GM21723 (cell line): Measurements from ENCODE around the gene TDRD10.

Experiments used
- ATAC-seq: cut with Tn5 transposase; IDR thresholded peaks from one replicate; pipeline ENCODE4 v1.9.1; 2021; ENCODE audit warnings: mild to moderate bottlenecking, moderate library complexity; ENCODE audit not compliant: unreplicated experiment

TDRD10 gene

DNA sequence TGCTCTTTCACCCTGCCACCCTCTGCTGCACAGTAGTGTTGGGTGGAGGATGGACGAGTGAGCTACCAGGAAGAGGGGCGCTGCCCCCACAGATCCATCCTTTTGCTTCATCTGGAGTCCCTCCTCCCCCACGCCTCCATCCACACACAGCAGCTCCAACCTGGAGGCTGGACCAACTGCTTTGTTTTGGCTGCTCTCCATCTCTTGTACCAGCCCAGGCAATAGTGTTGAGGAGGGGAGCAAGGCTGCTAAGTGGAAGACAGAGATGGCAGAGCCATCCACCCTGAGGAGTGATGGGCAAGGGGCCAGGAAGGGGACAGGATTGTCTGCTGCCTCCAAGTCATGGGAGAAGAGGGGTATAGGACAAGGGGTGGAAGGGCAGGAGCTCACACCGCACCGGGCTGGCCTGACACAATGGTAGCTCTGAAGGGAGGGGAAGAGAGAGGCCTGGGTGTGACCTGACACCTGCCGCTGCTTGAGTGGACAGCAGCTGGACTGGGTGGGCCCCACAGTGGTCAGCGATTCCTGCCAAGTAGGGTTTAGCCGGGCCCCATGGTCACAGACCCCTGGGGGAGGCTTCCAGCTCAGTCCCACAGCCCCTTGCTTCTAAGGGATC lies 74.0 kb downstream of the TDRD10 start:
- ATAC-seq: no peak

DNA sequence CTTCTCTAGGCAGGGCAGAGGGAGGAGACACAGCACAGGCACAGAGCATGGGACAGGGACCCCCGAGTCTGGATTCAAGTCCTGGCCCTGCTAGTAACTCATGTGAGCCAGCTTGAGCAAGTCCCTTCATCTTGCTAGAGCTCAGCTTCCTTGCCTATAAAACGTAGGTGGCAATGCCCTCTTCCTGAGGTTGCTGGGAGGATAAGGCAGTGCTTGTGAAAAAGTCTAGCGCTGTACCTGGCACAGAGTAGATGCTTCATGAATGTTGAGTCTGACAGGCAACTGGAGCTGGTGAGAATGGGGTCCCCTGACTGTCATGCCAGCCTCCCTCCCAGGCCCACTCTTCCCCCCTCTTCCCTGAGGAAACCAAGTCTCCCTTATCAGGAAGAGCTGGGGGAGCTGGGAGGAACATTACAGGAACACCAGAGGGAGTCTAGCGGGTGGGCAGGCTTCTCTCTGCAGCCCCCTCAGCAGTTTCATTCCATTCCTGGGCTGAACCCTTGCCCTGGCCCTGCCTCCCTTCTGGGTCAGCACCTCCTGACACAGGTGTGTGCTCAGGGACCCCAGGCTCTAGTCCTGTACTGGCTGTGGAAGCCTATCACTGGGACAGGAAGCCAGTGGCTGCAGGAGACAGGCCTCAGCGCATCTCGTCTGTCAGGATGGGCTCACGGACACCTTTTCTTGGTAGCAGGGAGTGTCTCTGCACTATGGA lies 75.5 kb downstream of the TDRD10 start:
- ATAC-seq: no peak

DNA sequence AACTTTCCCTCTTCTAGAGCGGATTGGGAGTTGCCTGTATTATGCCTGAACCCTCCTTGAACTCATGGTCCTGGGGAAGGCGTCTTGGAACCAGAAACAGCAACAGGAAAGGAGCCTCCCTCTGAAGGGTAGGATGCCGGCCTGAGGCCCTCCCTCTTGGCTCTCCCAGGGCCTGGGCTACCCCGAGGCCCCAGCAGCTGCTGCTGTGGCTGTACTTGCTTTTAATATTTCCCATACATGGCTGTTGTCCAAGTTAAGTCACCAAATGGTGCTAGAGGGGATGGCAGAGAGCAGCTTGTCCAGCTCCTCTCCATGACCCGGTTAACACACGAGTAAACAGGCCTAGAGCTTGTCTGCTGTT lies 76.0 kb downstream of the TDRD10 start:
- no peak for ATAC-seq

DNA sequence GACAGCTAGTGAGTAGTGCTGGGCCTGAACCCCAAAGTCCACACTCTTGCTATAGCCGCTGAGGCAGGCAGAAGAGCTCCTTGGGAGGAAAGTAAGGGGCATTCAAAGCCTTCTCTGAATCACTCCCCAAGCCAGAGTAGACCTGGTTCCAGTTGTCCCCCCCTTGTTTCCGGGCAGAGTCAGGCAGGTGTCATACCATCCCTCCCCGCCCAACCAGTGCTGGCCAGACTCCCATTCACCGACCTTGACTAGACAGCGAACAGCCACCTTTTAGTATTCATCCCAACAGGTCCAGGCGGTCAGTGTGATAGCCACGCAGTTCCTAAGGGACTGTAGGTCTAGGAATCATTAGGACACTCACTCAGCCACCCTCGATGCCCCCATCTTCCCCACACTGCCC lies 77.4 kb downstream of the TDRD10 start:
- no peak for ATAC-seq

DNA sequence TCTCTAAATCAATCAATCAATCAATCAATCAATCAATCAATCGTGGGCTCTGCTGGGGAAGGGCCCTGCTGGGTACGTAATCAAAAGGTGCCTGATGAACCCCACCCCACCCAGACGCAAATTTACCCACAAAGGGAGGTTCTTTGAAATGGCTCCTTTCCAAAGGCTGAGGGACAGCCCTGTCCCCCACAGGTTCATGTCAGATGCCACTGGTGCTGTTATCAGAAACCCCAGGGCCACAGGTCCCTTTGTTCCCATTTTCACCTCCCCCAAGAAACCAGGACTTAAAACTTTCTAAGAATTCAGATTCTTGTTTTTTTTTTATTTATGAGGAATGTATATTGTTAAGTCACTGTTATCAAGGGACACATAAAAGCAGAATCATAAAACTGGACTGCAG lies 79.7 kb downstream of the TDRD10 start:
- no peak for ATAC-seq

DNA sequence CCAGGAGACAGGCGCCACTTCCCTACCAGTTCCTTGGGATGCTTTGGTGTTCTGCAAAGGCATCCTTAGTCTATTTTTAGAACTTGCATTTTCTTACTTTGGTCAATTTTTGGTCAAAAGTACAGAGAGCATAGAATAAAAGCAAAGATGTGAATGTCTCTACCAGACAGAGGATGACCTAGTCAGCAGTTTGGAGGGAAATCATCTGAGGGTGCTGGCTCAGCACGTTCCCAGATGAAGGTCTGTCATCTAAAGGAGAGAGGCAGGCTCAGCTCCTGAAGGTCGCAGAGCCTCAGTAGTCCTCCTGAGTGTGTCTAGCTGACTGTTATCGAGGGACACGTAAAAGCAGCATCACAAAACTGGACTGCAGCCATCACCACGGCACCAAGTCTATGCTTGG lies 80.9 kb downstream of the TDRD10 start:
- no peak for ATAC-seq

DNA sequence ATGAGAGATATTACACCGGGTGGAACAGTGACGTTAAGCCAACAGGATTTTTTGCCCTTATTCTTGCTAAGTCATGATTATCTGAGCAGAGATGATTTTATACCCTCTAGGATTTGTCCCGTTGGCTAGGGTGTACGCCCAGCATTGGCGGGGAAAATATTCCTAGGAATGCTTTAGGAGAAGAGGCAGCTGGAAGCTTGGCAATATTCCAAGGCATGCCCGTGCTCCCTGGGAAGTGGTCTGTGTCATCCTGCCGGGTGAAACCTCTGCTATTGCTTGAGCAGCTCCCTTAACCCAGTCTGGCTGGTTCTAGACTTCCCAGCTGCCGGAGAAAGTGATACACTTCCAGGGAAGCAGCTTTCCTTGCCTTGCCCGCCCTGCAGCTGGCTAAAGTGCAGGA lies 81.8 kb downstream of the TDRD10 start:
- no peak for ATAC-seq

DNA sequence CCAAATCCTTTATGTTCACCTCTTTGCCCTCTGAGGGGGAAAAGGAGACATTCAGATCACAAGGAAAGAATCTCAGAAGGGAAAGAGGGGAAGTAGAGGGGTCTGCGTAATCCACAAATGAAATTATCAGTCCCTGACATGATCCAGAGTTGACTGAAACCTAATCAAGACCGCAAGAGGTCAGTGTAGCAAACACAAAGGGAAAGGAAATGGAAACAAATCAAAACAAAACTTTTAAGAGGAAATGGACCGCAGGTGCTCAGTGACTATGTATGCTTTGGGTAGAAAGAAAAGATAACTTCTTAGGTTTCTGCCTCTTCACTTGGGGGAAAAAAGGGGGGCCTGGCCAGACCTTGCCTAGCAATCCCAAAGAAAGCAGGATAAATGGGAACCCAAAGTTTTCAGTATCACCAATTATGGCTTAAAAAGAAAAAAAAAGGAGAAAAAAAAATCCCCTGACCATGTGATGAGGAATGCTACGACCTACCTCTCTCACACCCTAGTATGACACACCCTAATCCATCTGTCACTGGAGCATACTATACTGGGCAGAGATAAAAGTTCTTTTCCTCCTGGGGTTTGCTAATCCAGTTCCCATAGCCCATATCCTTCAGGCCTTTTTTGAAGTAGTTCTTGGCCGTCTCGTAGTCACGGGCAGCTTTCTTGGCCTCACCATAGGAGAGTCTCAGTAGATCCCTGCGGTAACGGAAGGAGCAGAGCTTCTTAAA lies 82.4 kb downstream of the TDRD10 start:
- ATAC-seq: no peak

DNA sequence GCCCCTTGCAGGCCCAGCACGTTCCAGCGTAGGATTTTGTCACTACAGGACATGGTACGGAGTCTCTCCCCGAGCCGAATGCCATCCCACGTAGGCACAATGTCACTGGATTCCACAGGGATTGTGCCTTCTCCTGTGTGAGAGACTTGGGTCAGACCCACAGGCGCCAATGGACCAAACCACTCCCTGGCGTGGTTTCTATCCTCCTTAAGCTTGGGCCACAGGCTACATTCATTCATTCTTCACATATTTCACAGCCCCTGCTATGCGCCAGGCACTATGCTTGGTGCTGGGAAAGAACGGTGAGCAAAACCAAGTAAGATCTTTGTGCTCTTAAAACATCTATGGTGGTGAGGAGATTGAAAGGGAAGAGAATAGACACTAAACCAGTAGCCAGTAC lies 84.2 kb downstream of the TDRD10 start:
- ATAC-seq: no peak

DNA sequence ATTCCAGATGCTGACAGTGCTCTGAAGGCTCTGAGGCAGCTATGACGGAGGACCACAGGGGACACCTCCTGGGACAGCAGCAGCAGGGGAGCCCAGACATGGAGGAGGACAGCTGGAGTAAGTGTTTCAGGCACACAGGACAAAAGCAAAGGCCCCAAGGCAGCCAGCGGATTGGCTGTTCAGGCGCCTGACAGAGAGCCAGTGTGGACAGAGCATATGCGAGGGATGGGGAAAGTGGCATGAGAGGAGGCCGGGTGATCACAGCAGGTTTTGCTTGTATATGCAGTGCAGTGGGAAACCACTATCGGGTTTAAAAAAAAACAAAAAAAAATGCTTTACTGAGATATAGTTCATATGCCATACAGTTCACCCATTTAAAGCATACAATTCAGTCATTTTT lies 84.6 kb downstream of the TDRD10 start:
- no peak for ATAC-seq

DNA sequence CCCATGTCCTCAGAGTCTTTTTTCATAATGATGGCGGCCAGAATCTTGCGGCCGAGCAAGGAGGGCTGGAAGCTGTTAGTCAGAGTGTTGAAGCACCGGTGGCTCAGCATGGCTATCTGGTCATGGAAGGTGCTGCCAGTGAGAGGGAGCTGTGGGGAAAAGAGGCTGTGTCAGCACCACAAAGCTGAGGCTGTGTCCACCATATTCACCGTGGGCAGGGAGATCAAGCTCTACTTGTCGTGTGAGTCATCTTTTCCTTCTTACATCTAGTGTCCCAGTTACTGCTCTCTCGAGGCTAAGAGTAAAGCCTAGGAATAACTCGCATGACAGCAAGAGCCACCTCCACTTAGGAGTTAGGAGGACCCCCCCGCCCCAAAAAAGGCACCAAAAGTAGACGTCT lies 87.8 kb downstream of the TDRD10 start:
- no peak for ATAC-seq

DNA sequence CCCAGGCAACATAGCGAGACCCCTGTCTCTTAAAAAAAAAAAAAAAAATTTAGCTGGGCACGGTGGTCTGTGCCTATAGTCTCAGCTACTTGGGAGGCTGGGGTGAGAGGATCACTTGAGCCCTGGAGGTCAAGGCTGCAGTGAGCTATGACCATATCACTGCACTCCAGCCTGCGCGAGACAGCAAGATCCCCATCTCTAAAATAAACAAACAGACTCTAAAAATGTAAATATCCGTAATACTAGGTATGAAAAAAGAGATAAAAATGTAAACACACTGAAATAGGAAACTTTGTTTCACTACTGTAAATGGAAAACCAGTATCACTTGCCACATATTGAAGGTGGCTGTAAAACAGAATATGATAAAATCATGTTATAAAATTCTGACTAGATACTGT lies 88.7 kb downstream of the TDRD10 start:
- ATAC-seq: no peak

DNA sequence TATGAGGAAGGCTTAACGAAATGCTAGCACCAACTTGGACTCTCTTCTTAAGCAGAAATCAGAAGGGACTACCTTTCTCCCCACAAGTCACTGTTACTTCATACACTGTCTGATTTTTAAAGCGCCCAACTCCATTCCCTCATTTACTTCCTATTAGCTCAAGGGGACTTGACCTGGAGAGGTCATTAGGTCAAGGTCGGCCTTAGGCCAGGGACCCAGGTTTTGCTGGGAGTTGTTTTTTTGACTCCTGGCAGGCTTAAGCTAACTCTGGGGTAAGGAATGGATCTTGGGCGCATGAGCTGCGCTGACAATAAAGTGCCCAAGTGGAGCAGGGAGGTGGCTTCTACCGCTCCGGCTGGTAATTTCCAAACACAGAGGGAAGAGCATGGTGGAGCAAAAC lies 89.2 kb downstream of the TDRD10 start:
- ATAC-seq: no peak

DNA sequence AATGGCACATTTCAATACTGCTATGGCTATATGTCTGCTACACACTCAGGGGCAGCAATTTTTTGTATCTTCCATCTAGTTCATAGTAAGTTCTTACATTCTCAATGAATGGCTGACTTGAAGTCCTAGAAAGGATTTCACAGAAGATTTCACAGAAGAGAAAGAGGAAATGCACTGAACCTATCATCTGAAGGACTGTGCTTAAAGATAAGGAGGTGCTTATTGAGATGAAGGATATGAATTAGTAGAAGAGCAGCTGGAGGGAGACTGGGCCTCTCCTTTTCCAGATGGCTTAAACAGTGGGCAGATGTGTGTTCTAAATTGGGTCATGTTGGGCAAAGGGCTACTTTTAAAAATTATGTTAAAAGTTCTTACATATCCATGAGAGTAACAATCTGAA lies 91.4 kb downstream of the TDRD10 start:
- no peak for ATAC-seq

DNA sequence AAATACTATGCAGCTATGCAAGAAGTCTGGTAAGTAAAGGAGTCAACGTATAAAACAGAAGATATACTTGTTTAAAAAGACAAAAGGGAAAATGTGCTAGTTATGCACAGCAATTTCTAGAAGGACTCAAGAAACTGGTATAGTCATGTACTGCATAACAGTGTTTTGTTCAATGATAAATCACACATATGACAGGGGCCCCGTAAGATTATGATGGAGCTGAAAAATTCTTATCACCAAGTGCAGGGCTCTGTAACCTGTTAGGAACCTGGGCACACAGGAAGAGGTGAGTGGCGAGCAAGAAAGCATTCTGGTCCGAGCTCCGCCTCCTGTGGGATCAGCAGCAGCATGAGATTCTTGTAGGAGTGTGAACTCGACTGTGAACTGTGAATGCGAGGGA lies 92.8 kb downstream of the TDRD10 start:
- ATAC-seq: no peak

DNA sequence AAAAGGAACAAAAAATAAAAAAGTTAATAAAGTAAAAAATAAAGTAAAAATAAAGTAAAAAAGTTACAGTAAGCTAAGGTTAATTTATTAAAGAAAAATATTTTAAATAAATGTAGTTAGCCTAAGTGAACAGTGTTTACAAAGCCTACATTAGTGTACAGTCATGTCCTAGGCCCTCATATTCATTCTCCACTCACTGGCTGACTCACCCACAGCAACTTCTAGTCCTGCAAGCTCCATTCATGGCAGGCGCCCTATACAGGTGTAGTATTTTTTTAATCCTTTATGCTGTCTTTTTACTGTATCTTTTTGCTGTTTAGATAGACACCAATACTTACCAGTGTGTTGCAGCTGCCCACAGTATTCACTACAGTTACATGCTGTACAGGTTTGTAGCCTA lies 93.6 kb downstream of the TDRD10 start:
- no peak for ATAC-seq
